Activated T-cell treated with anti-CD3 and anti-CD28 coated beads, Interleukin-2, amount 50 U/mL, for 4 hours (primary cell): ENCODE results near the gene GMFB. TPM values are rescaled to one million over a fixed set of nuclear protein-coding genes. Genes with fewer than 3 reads are reported as not detected.
A peak's percentile ranks its signal among the peaks of the same experiment; 100 is the strongest.

Experiments used
- ATAC-seq, 2 donors: fragments of 200-7000 bp; cut with Tn5 transposase; one replicate each; pipeline ENCODE4 v1.10.0; 2021
- DNase-seq: peaks from one replicate; pipeline ENCODE4 v3.0.0-alpha.2; 2020
- H3K27me3 Mint-ChIP-seq: one replicate; pipeline ENCODE4 v1.8.0; 2021; ENCODE audit warnings: low read depth, mixed read lengths
- H3K36me3 Mint-ChIP-seq: one replicate; pipeline ENCODE4 v1.8.0; 2022; ENCODE audit warnings: mixed read lengths; ENCODE audit not compliant: insufficient read depth
- H3K4me1 Mint-ChIP-seq: one replicate; pipeline ENCODE4 v1.8.0; 2021; ENCODE audit warnings: low read depth, mixed read lengths
- H3K4me3 Mint-ChIP-seq: one replicate; pipeline ENCODE4 v1.8.0; 2021; ENCODE audit warnings: mild to moderate bottlenecking, moderate library complexity, mixed read lengths
- H3K9me3 Mint-ChIP-seq: one replicate; pipeline ENCODE4 v1.8.0; 2021; ENCODE audit warnings: mixed read lengths
- total RNA-seq, 3 donors: library from RNA; stranded (reverse); gene quantifications; one replicate each; pipeline ENCODE4 v1.2.1, GENCODE V29; 2021

GMFB gene
- total RNA-seq, 3 donors from 2014 or later: 62.4 to 70.6 (median 67.8) TPM

GRCh38 chr14:54483073-54483745, 5.6 kb downstream of the GMFB start:
- Mint-ChIP-seq H3K27me3 (no peaks in the 10 kb centered on the region), H3K9me3 (no peaks in the 10 kb centered on the region), H3K36me3 (peaks cover 27% of the 10 kb centered on the region), H3K4me1 (peaks cover 59% of the 10 kb centered on the region), H3K4me3 (peak overlapping the region; percentile 29)
- DNase-seq (no peak), ATAC-seq (peak in 1 of 2 donors; percentile 18)

- peaks cover 47% of the 10 kb centered on the region for H3K4me1 Mint-ChIP-seq
Measured at GRCh38 chr14:54481695-54482094, 7.1 kb downstream of the GMFB start.

GRCh38 chr14:54480830-54481562, 7.8 kb downstream of the GMFB start:
- Mint-ChIP-seq H3K36me3 (peaks cover 36% of the 10 kb centered on the region), H3K27me3 (no peaks in the 10 kb centered on the region), H3K4me1 (peaks cover 43% of the 10 kb centered on the region), H3K4me3 (no peak overlapping the region), H3K9me3 (no peaks in the 10 kb centered on the region)
- ATAC-seq (no peak), DNase-seq (no peak)

More at GRCh38 chr14:54481695-54482094, 7.1 kb downstream of the GMFB start:
- no peaks in the 10 kb centered on the region for H3K9me3 Mint-ChIP-seq
- ATAC-seq (no peak), DNase-seq (no peak)
- H3K27me3 Mint-ChIP-seq: no peaks in the 10 kb centered on the region
- H3K36me3 Mint-ChIP-seq: peaks cover 32% of the 10 kb centered on the region
- H3K4me3 Mint-ChIP-seq: no peak overlapping the region

GRCh38 chr14:54478636-54479215, 10.1 kb downstream of the GMFB start:
- no peaks in the 10 kb centered on the region for H3K27me3 Mint-ChIP-seq
- H3K9me3 Mint-ChIP-seq: no peaks in the 10 kb centered on the region
- H3K4me3 Mint-ChIP-seq: no peak overlapping the region
- peaks cover 45% of the 10 kb centered on the region for H3K36me3 Mint-ChIP-seq
- no peak for ATAC-seq
- H3K4me1 Mint-ChIP-seq: peaks cover 25% of the 10 kb centered on the region
- no peak for DNase-seq

DNA sequence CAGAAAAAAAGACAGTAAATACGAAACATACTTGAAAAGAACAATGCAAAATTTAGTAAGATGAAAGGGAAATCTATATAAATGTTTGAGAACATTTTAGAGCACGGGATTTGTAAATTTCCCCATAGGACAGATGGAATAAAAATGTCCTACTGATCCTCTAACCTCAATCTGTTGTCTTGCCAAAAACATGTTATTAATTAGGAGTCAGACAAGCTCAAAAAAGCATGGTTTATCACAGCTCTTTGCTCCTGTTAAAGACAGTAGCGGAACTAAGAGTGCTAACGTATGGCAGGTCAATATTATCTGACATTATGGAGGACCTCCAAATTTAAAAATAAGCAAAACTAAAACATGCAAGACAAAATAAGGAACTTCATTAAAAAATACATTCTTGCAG, 12.9 kb downstream of the GMFB start:
- Mint-ChIP-seq H3K4me1 (peaks cover 8% of the 10 kb centered on the region), H3K36me3 (peaks cover 42% of the 10 kb centered on the region), H3K9me3 (no peaks in the 10 kb centered on the region), H3K4me3 (no peak overlapping the region), H3K27me3 (no peaks in the 10 kb centered on the region)
- no peak for DNase-seq
- ATAC-seq: no peak

- no peaks in the 10 kb centered on the region for H3K27me3 Mint-ChIP-seq
- peaks cover 8% of the 10 kb centered on the region for H3K4me1 Mint-ChIP-seq
- H3K9me3 Mint-ChIP-seq: no peaks in the 10 kb centered on the region
- H3K36me3 Mint-ChIP-seq: peaks cover 43% of the 10 kb centered on the region
- no peak overlapping the region for H3K4me3 Mint-ChIP-seq
- DNase-seq (no peak), ATAC-seq (no peak)
Measured at GRCh38 chr14:54475187-54475899, 13.4 kb downstream of the GMFB start.

- Mint-ChIP-seq H3K27me3 (no peaks in the 10 kb centered on the region), H3K4me1 (peaks cover 8% of the 10 kb centered on the region), H3K9me3 (no peaks in the 10 kb centered on the region), H3K36me3 (peaks cover 44% of the 10 kb centered on the region), H3K4me3 (no peak overlapping the region)
- ATAC-seq (no peak), DNase-seq (no peak)
Measured at GRCh38 chr14:54474232-54474793, 14.5 kb downstream of the GMFB start.

DNA sequence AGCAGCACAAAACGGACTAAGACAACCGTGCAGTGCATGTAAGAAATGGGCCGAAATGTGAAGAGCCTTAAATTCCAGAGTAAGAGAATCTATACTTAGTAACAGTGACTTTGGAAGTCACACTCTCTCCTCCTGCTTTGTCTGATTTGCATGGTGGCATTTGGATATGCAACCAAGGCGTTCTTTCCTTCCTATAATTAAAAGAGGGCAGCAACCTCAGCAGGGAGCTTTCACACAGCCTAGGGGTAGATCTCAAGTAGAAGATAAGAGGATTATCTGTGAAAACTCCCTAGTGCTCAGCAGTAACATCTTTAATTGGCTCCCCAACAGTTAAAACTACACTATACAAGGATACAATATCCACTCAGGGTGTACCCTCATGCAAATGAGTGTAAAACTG, 16.5 kb downstream of the GMFB start:
- H3K9me3 Mint-ChIP-seq: peaks cover 9% of the 10 kb centered on the region
- no peaks in the 10 kb centered on the region for H3K27me3 Mint-ChIP-seq
- H3K36me3 Mint-ChIP-seq: peaks cover 45% of the 10 kb centered on the region
- ATAC-seq (no peak), DNase-seq (no peak)
- no peak overlapping the region for H3K4me3 Mint-ChIP-seq
- H3K4me1 Mint-ChIP-seq: peaks cover 7% of the 10 kb centered on the region

- no peaks in the 10 kb centered on the region for H3K27me3 Mint-ChIP-seq
- peaks cover 7% of the 10 kb centered on the region for H3K4me1 Mint-ChIP-seq
- no peak for ATAC-seq
- peaks cover 46% of the 10 kb centered on the region for H3K36me3 Mint-ChIP-seq
- no peak for DNase-seq
- no peak overlapping the region for H3K4me3 Mint-ChIP-seq
- peaks cover 11% of the 10 kb centered on the region for H3K9me3 Mint-ChIP-seq
Measured at GRCh38 chr14:54471641-54472040, 17.1 kb downstream of the GMFB start.

GRCh38 chr14:54470701-54471100, 18.1 kb downstream of the GMFB start:
- H3K4me3 Mint-ChIP-seq: no peak overlapping the region
- H3K4me1 Mint-ChIP-seq: peaks cover 3% of the 10 kb centered on the region
- ATAC-seq: no peak
- H3K36me3 Mint-ChIP-seq: peaks cover 37% of the 10 kb centered on the region
- peaks cover 11% of the 10 kb centered on the region for H3K9me3 Mint-ChIP-seq
- no peak for DNase-seq
- no peaks in the 10 kb centered on the region for H3K27me3 Mint-ChIP-seq

DNA sequence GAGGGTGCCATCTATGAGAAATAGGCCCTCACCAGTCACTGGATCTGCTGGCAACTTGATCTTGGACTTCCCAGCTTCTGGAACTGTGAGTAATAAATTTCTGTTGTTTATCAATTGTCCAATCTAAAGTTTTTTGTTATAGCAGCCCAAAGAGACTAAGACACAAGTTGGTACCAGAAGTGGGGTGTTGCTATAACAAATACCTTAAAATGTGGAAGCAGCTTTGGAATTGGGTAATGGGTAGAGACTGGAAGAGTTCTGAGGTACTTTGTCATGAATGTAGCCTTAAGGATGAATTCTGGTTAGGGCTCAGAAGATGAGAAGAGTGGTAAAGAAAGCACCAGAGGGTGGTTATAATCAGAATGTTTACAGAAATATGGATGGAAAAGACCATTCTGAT, 21.5 kb downstream of the GMFB start:
- no peaks in the 10 kb centered on the region for H3K27me3 Mint-ChIP-seq
- DNase-seq: no peak
- H3K4me3 Mint-ChIP-seq: no peak overlapping the region
- no peak for ATAC-seq
- peaks cover 1% of the 10 kb centered on the region for H3K4me1 Mint-ChIP-seq
- H3K9me3 Mint-ChIP-seq: peaks cover 11% of the 10 kb centered on the region
- H3K36me3 Mint-ChIP-seq: peaks cover 19% of the 10 kb centered on the region

GRCh38 chr14:54465654-54466053, 23.1 kb downstream of the GMFB start:
- no peak for ATAC-seq
- Mint-ChIP-seq H3K36me3 (peaks cover 15% of the 10 kb centered on the region), H3K4me3 (no peak overlapping the region), H3K9me3 (peaks cover 11% of the 10 kb centered on the region), H3K27me3 (no peaks in the 10 kb centered on the region), H3K4me1 (peaks cover 4% of the 10 kb centered on the region)
- no peak for DNase-seq

DNA sequence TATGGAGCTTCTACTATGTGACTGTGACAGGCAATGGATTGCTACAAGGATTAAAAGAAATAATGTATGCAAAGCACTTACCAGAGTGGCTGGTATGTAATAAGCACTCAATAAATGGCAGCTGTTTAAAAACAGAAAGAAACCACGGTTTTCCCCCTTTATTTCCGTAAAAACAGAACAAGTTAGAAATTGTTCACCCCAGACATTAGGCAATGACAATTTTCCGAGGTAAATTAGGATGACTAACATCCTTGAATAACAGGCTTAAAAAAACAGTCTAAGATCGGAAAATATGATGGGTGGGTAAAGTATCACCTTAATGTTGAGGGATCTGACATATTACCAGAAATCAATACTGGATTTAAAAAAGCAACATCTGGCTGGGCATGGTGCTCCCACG, 26.7 kb downstream of the GMFB start:
- H3K9me3 Mint-ChIP-seq: peaks cover 8% of the 10 kb centered on the region
- ATAC-seq: peak; percentile 37 to 41
- no peak for DNase-seq
- no peaks in the 10 kb centered on the region for H3K27me3 Mint-ChIP-seq
- H3K4me3 Mint-ChIP-seq: no peak overlapping the region
- H3K36me3 Mint-ChIP-seq: peaks cover 4% of the 10 kb centered on the region
- peaks cover 4% of the 10 kb centered on the region for H3K4me1 Mint-ChIP-seq

DNA sequence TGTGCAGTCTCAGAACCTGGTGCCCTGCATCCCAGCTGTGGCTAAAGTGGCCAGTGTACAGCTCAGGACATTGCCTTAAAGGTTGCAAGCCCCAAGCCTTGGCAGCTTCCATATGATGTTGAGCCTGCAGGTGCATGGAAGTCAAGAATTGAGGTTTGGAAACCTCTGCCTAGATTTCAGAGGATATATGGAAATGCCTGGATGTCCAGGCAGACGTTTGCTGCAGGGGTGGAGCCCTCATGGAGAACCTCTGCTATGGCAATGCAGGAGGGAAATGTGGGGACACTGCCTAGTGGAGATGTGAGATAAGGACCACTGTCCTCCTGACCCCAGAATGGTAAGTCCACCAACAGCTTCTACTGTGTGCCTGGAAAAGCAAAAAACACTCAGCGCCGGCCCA, 29.7 kb downstream of the GMFB start:
- H3K4me3 Mint-ChIP-seq: no peak overlapping the region
- no peaks in the 10 kb centered on the region for H3K27me3 Mint-ChIP-seq
- no peak for ATAC-seq
- H3K4me1 Mint-ChIP-seq: peaks cover 4% of the 10 kb centered on the region
- H3K9me3 Mint-ChIP-seq: peaks cover 8% of the 10 kb centered on the region
- DNase-seq: no peak
- peaks cover 4% of the 10 kb centered on the region for H3K36me3 Mint-ChIP-seq
